Fibroblast of gingiva (primary cell): ENCODE measurements around the gene TEAD1.

ENCODE experiments used
- DNase-seq: peaks from one replicate; pipeline ENCODE4 v3.0.0-alpha.2; 2011; ENCODE audit warnings: low read depth

The TEAD1 gene

GRCh38 chr11:12686246-12687060, 12.2 kb downstream of the TEAD1 start:
- no peak for DNase-seq

- DNase-seq = no peak
Observed at GRCh38 chr11:12687216-12687623, 13.0 kb downstream of the TEAD1 start.

- no peak for DNase-seq
Observed at GRCh38 chr11:12687740-12688139, 13.5 kb downstream of the TEAD1 start.

- no peak for DNase-seq
Observed at GRCh38 chr11:12689029-12689755, 15.0 kb downstream of the TEAD1 start.

- no peak for DNase-seq
Observed at GRCh38 chr11:12690663-12691062, 16.4 kb downstream of the TEAD1 start.

- DNase-seq = no peak
Observed at GRCh38 chr11:12691473-12691872, 17.3 kb downstream of the TEAD1 start.

- DNase-seq = peak; percentile 94
Observed at GRCh38 chr11:12692229-12693075, 18.2 kb downstream of the TEAD1 start.

- no peak for DNase-seq
Observed at GRCh38 chr11:12693094-12693478, 18.9 kb downstream of the TEAD1 start.

- DNase-seq = peak; percentile 97
Observed at GRCh38 chr11:12693479-12694182, 19.4 kb downstream of the TEAD1 start.

GRCh38 chr11:12694183-12694531, 19.9 kb downstream of the TEAD1 start:
- DNase-seq = no peak

- DNase-seq = no peak
Observed at GRCh38 chr11:12695221-12695794, 21.1 kb downstream of the TEAD1 start.

- DNase-seq = no peak
Observed at GRCh38 chr11:12695873-12696272, 21.7 kb downstream of the TEAD1 start.

GRCh38 chr11:12696911-12697581, 22.8 kb downstream of the TEAD1 start:
- no peak for DNase-seq

- DNase-seq = no peak
Observed at GRCh38 chr11:12698048-12698447, 23.8 kb downstream of the TEAD1 start.

- no peak for DNase-seq
Observed at GRCh38 chr11:12701811-12702592, 27.8 kb downstream of the TEAD1 start.

GRCh38 chr11:12702999-12703453, 28.8 kb downstream of the TEAD1 start:
- DNase-seq = no peak

- peak; percentile 85 for DNase-seq
Observed at GRCh38 chr11:12704049-12704448, 29.8 kb downstream of the TEAD1 start.

- peak; percentile 87 for DNase-seq
Observed at GRCh38 chr11:12705874-12706273, 31.7 kb downstream of the TEAD1 start.

- no peak for DNase-seq
Observed at GRCh38 chr11:12706545-12707499, 32.6 kb downstream of the TEAD1 start.
